GM19452 (cell line): ENCODE measurements around the gene MS4A13.
"Not testable (repeated sequence)": the region's sequence is repeated elsewhere in the genome, so short reads cannot be mapped to it uniquely, and the experiment has no call there.

ENCODE experiments used
- ATAC-seq: cut with Tn5 transposase; IDR thresholded peaks from one replicate; pipeline ENCODE4 v1.9.1; 2021; ENCODE audit not compliant: unreplicated experiment

Gene MS4A13, protein sequence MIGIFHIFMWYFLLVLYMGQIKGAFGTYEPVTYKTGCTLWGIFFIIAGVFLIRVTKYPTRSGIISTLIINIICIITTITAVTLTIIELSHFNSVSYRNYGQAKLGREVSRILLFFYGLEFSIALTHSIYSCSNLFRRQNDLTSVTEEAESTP

GRCh38 chr11:60515144-60515855 is at the start of gene MS4A13:
Gene MS4A13, plus strand, starts transcription at chr11:60515392. Its CDS starts 2,692 bp downstream, at chr11:60518084.
- no peak for ATAC-seq

DNA sequence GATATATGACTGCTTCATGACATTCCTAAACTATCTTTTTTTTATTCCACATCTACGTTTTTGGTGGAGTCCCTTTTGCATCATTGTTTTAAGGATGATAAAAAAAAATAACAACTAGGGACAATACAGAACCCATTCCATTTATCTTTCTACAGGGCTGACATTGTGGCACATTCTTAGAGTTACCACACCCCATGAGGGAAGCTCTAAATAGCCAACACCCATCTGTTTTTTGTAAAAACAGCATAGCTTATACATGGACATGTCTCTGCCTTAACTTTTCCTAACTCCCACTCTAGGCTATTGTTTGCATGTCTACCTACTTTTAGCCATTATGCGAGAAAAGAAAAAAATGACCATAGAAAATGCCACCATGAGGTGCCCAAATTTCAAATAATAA is 46.4 kb upstream of the MS4A13 start:
- no peak for ATAC-seq

- no peak for ATAC-seq
Observed at GRCh38 chr11:60469723-60470122, 45.5 kb upstream of the MS4A13 start.

- ATAC-seq = no peak
Observed at GRCh38 chr11:60477035-60477445, 38.2 kb upstream of the MS4A13 start.

- ATAC-seq = no peak
Observed at GRCh38 chr11:60482361-60482760, 32.8 kb upstream of the MS4A13 start.

DNA sequence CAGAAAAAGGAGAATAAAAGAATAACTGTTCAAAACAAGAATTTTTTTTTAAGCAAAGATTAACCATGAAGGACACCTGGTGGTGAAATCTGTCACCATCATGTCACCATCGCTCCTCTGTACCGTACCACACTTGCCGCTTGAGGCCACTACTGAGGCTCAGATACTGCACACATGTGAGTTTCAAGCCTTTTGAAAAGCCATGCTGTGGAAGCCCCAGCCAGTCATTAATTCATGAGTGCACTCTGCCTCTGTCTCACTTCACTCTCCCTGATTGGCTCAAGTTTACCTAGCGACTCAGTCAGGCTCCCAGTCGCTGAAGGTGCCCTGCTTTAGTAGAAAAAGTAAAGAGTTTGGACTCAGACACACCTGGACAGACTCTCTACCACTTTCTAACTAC is 29.2 kb upstream of the MS4A13 start:
- peak; percentile 94 for ATAC-seq

GRCh38 chr11:60492488-60493009 is 22.6 kb upstream of the MS4A13 start, which contains the start of gene MS4A12:
Gene MS4A12, plus strand, starts transcription at chr11:60492778. Its CDS starts 4,541 bp downstream, at chr11:60497319.
- no peak for ATAC-seq

GRCh38 chr11:60493454-60493853 is 21.7 kb upstream of the MS4A13 start:
- ATAC-seq = no peak

GRCh38 chr11:60498399-60498798 is 16.8 kb upstream of the MS4A13 start:
- ATAC-seq = no peak

GRCh38 chr11:60498853-60499252 is 16.3 kb upstream of the MS4A13 start:
- ATAC-seq = no peak

DNA sequence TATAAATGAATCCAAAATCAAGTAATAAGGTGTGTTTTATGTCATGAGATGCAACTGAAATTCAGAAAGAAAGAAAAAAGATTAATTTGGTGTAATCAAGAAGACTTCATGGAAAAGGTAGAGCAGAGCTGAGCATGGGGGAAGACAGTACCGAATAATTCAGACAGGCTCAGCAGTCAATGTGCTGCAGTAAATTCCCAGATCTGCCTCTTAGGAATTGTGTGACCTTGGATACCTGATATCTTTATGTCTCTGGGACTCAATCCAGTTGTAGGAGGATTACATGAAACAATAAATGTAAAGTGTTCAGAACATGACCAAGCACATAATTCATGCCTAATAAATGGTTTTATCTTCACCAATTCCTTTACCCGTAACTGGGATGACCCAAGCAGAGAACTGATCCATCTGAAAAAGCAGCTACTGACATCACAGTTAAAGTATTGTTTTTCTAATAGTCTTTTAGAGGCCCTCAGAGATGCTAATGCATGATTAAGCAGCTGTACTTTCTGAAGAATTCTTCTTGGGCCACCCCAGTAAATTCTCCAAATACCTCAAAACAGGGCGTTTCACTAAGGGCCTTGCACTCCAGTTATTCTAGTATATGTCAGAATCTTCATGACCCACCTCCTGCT is 14.8 kb upstream of the MS4A13 start:
- no peak for ATAC-seq

DNA sequence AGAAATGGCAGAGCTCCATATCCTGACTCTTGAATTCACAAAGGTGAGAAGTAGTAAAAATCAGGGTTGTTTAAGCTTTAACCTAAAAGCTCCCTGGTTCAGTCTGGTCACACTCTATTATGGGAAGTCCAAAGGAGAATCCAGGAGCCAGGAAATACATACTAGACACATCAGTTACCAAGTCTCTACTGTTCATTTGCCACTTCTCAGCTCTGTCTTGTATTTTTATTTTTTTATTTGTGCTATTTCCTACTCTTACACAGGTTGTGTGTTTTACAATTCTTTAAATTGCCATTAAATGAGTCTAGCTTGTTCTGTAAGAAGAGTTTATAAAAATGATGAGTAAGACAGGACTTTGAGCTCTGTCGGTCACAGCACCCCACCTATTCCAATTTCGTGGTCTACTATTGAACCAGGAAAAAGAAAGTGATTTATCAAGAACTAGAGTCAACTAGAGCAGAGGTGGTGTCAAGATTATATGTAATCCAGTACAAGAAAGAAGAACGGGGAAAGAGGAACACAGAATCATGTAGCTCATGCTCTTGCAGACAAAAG is 12.9 kb upstream of the MS4A13 start:
- ATAC-seq = no peak

GRCh38 chr11:60504219-60504905 is 10.8 kb upstream of the MS4A13 start:
- no peak for ATAC-seq

DNA sequence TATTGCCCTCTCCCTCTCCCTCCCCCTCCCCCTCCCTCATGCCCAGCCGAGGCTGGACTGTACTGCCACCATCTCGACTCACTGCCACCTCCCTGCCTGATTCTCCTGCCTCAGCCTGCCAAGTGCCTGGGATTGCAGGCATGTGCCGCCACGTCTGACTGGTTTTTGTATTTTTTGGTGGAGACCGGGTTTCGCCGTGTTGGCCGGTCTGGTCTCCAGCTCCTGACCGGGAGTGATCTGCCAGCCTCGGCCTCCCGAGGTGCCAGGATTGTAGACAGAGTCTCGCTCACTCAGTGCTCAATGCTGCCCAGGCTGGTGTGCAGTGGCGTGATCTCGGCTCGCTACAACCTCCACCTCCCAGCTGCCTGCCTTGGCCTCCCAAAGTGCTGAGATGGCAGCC is 5.6 kb upstream of the MS4A13 start:
- not testable (repeated sequence) for ATAC-seq

- not testable (repeated sequence) for ATAC-seq
Observed at GRCh38 chr11:60510209-60510608, 5.0 kb upstream of the MS4A13 start.

DNA sequence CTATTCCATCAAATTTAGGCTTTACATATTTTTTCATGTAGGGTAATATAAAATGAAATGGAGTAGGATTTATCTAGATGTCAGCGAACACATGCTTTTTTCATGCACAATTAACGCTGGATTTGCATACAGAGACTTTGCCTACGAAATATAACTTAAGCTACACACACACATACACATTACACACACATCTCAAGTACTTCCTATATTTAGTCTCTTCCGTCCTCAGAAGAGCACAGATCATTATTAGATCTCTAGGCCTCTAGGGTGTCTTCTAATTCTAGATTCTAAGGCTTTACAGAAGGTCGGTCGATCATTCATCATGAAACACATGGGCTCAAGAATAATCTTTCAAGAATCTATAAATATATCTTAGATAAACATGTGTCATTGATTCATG is 3.8 kb upstream of the MS4A13 start:
- ATAC-seq = no peak

GRCh38 chr11:60512651-60513225 is 2.5 kb upstream of the MS4A13 start:
- ATAC-seq = no peak

GRCh38 chr11:60513496-60514460 is 1.4 kb upstream of the MS4A13 start:
- no peak for ATAC-seq

- ATAC-seq = no peak
Observed at GRCh38 chr11:60528465-60528864, 13.3 kb downstream of the MS4A13 start.

- ATAC-seq = no peak
Observed at GRCh38 chr11:60528934-60529333, 13.7 kb downstream of the MS4A13 start.
